IMR-90 (cell line): ENCODE measurements around the gene RNF144A. TPM values are rescaled to one million over a fixed set of nuclear protein-coding genes. Genes with fewer than 3 reads are reported as not detected.

Experiments
- ATAC-seq: fragments of 200-7000 bp; cut with Tn5 transposase; 2 replicates; pipeline ENCODE4 v1.9.1; 2020; ENCODE audit warnings: low read depth, mild to moderate bottlenecking, moderate library complexity
- BruUV-seq: library from RNA; stranded (reverse); fragments of 400-500 nt; replicated peaks from 2 replicates; lab custom pipeline; 2021; lab: Mats Ljungman, UMichigan
- CTCF ChIA-PET: fragments of 300-600 bp; formaldehyde crosslinking; extraction: SDS; loops from one replicate; lab custom pipeline; 2021; ENCODE audit warnings: antibody characterized with exemption; lab: Yijun Ruan, JAX
- POLR2A ChIA-PET: fragments of 300-600 bp; sonication (Branson Sonifier 250); formaldehyde crosslinking; loops from one replicate; lab custom pipeline; 2022; ENCODE audit warnings: antibody characterized with exemption; ENCODE audit not compliant: unreplicated experiment; lab: Charles Lee
- DNase-seq: peaks from one replicate; pipeline ENCODE4 v3.0.0; 2013
- H2AFZ ChIP-seq: replicated peaks from 2 replicates; pipeline ENCODE3; 2013; ENCODE audit warnings: low read length, mild to moderate bottlenecking; ENCODE audit not compliant: poor library complexity
- H2AK5ac ChIP-seq: 2 replicates; pipeline ENCODE4 v1.6.1; 2013; ENCODE audit warnings: low read depth, low read length, inconsistent platforms
- H2AK9ac ChIP-seq: replicated peaks from 2 replicates; pipeline ENCODE3; 2013; ENCODE audit warnings: mild to moderate bottlenecking, low read depth, low read length, moderate library complexity; ENCODE audit not compliant: poor library complexity
- H2BK120ac ChIP-seq: 2 replicates; pipeline ENCODE4 v1.6.1; 2013; ENCODE audit warnings: low read depth, low read length, inconsistent platforms
- H2BK15ac ChIP-seq: 3 replicates; pipeline ENCODE4 v1.6.1; 2013; ENCODE audit warnings: low read depth, low read length, inconsistent platforms
- H2BK20ac ChIP-seq: 2 replicates; pipeline ENCODE4 v1.6.1; 2013; ENCODE audit warnings: low read depth, mild to moderate bottlenecking, inconsistent platforms, low read length, moderate library complexity
- H2BK5ac ChIP-seq: 2 replicates; pipeline ENCODE4 v1.6.1; 2013; ENCODE audit warnings: mild to moderate bottlenecking, low read depth, low read length, inconsistent platforms; ENCODE audit not compliant: poor library complexity, severe bottlenecking
- H3K14ac ChIP-seq: replicated peaks from 2 replicates; pipeline ENCODE4 v1.6.1; 2013; ENCODE audit warnings: low read depth, low read length, inconsistent platforms
- H3K18ac ChIP-seq: 2 replicates; pipeline ENCODE4 v1.6.1; 2013; ENCODE audit warnings: low read depth, low read length, control low read depth
- H3K23ac ChIP-seq: 2 replicates; pipeline ENCODE4 v1.6.1; 2013; ENCODE audit warnings: low read depth, low read length, inconsistent platforms
- H3K27ac ChIP-seq: 2 replicates; pipeline ENCODE4 v1.5.1; 2013; ENCODE audit warnings: mild to moderate bottlenecking, control low read depth, low read length; ENCODE audit not compliant: insufficient read depth
- H3K27me3 ChIP-seq: 2 replicates; pipeline ENCODE4 v1.6.1; 2013; ENCODE audit warnings: low read length; ENCODE audit not compliant: control insufficient read depth, insufficient read depth
- H3K36me3 ChIP-seq: 2 replicates; pipeline ENCODE4 v1.6.1; 2013; ENCODE audit warnings: low read length, mixed read lengths; ENCODE audit not compliant: control insufficient read depth, insufficient read depth
- H3K4ac ChIP-seq: 2 replicates; pipeline ENCODE4 v1.6.1; 2013; ENCODE audit warnings: low read depth, low read length, inconsistent platforms
- H3K4me1 ChIP-seq: 2 replicates; pipeline ENCODE4 v1.6.1; 2013; ENCODE audit warnings: low read length, mixed read lengths; ENCODE audit not compliant: control insufficient read depth, insufficient read depth
- H3K4me2 ChIP-seq: 2 replicates; pipeline ENCODE4 v1.6.1; 2013; ENCODE audit warnings: low read depth, mild to moderate bottlenecking, control low read depth, low read length, moderate library complexity
- H3K4me3 ChIP-seq: 2 replicates; pipeline ENCODE4 v1.5.1; 2013; ENCODE audit warnings: low read depth, mild to moderate bottlenecking, control low read depth, low read length, moderate library complexity; ENCODE audit not compliant: insufficient read depth
- H3K56ac ChIP-seq: 2 replicates; pipeline ENCODE4 v1.6.1; 2013; ENCODE audit warnings: low read length, inconsistent platforms; ENCODE audit not compliant: insufficient read depth; ENCODE audit errors: extremely low read depth
- H3K79me1 ChIP-seq, 2 experiments: 2 replicates each; pipeline ENCODE4 v1.6.1; 2013; ENCODE audit warnings: low read length in 2 of 2, inconsistent platforms in 1 of 2, low read depth in 1 of 2
- H3K9ac ChIP-seq: 2 replicates; pipeline ENCODE4 v1.6.1; 2013; ENCODE audit warnings: low read depth, low read length, control low read depth
- H3K9me1 ChIP-seq: 2 replicates; pipeline ENCODE4 v1.6.1; 2013; ENCODE audit warnings: low read length, inconsistent platforms; ENCODE audit not compliant: insufficient read depth
- H3K9me3 ChIP-seq: 2 replicates; pipeline ENCODE4 v1.6.1; 2013; ENCODE audit warnings: low read length; ENCODE audit not compliant: control insufficient read depth, insufficient read depth
- H4K20me1 ChIP-seq: 2 replicates; pipeline ENCODE4 v1.6.1; 2013; ENCODE audit warnings: low read length, inconsistent platforms; ENCODE audit not compliant: insufficient read depth
- H4K5ac ChIP-seq: 2 replicates; pipeline ENCODE4 v1.6.1; 2013; ENCODE audit warnings: mild to moderate bottlenecking, low read depth, low read length, control low read depth
- H4K8ac ChIP-seq, 2 experiments: 2 replicates each; pipeline ENCODE4 v1.6.1; 2013; ENCODE audit warnings: low read depth in 2 of 2, low read length in 2 of 2, control low read depth in 1 of 2, inconsistent platforms in 1 of 2
- H4K91ac ChIP-seq: 2 replicates; pipeline ENCODE4 v1.6.1; 2013; ENCODE audit warnings: low read depth, low read length, inconsistent platforms; ENCODE audit not compliant: insufficient read depth
- CEBPB ChIP-seq: IDR thresholded peaks from 2 replicates; pipeline ENCODE4 v1.6.1; 2012; ENCODE audit warnings: low read depth, low read length, improper control_type of control experiment
- CHD1 ChIP-seq: IDR thresholded peaks from 2 replicates; pipeline ENCODE4 v1.6.1; 2012; ENCODE audit warnings: low read depth, low read length, improper control_type of control experiment
- CTCF ChIP-seq: conservative IDR thresholded peaks from 2 replicates; pipeline ENCODE4 v1.5.1; 2012; ENCODE audit warnings: mild to moderate bottlenecking, low read depth, low read length, improper control_type of control experiment
- ELK1 ChIP-seq: fragments of 150-350 bp; IDR thresholded peaks from 2 replicates; pipeline ENCODE4 v1.6.1; 2016; ENCODE audit warnings: low read depth, mild to moderate bottlenecking, low read length, moderate library complexity, borderline replicate concordance
- FOS ChIP-seq: fragments of 150-350 bp; IDR thresholded peaks from 2 replicates; pipeline ENCODE4 v1.6.1; 2016; ENCODE audit warnings: low read depth, low read length
- MAFK ChIP-seq: IDR thresholded peaks from 2 replicates; pipeline ENCODE4 v1.6.1; 2012; ENCODE audit warnings: low read depth, low read length, improper control_type of control experiment
- MXI1 ChIP-seq: IDR thresholded peaks from 2 replicates; pipeline ENCODE4 v1.6.1; 2012; ENCODE audit warnings: low read depth, mild to moderate bottlenecking, low read length, moderate library complexity, borderline replicate concordance
- NFE2L2 ChIP-seq: fragments of 150-350 bp; IDR thresholded peaks from 2 replicates; pipeline ENCODE4 v1.6.1; 2016; ENCODE audit warnings: low read depth, mild to moderate bottlenecking, low read length
- POLR2A ChIP-seq: IDR thresholded peaks from 2 replicates; pipeline ENCODE4 v1.6.1; 2012; ENCODE audit warnings: mild to moderate bottlenecking, low read depth, low read length
- RAD21 ChIP-seq: IDR thresholded peaks from 2 replicates; pipeline ENCODE4 v1.6.1; 2012; ENCODE audit warnings: low read length, improper control_type of control experiment
- RCOR1 ChIP-seq: IDR thresholded peaks from 2 replicates; pipeline ENCODE4 v1.6.1; 2012; ENCODE audit warnings: mild to moderate bottlenecking, low read length, improper control_type of control experiment; ENCODE audit not compliant: insufficient replicate concordance
- SMC3 ChIP-seq: fragments of 150-350 bp; IDR thresholded peaks from 2 replicates; pipeline ENCODE4 v1.6.1; 2016; ENCODE audit warnings: low read depth, mild to moderate bottlenecking, antibody characterized with exemption, low read length, moderate library complexity
- USF2 ChIP-seq: fragments of 150-350 bp; IDR thresholded peaks from 2 replicates; pipeline ENCODE4 v1.6.1; 2017; ENCODE audit warnings: mild to moderate bottlenecking, antibody characterized with exemption, low read length, low read depth
- WGBS, 2 experiments: methylation state at CpG; one replicate each; pipeline versions ENCODE4 v1.1.5 to v1.1.7; 2013; ENCODE audit warnings: missing lambda C conversion rate in 2 of 2; ENCODE audit not compliant: insufficient read length in 1 of 2; ENCODE audit errors: extremely low coverage in 2 of 2; 5-methylcytosine and 5-hydroxymethylcytosine counted together
- dilution Hi-C: fragments of 300-500 bp; cut with HindIII; formaldehyde crosslinking; loops from one replicate; pipeline ENCODE4 v1.14.3; 2018; ENCODE audit warnings: low sequenced_read_pairs; ENCODE audit not compliant: unreplicated experiment
- in situ Hi-C: fragments of 300-500 bp; cut with MboI; formaldehyde crosslinking; loops from 3 replicates; pipeline ENCODE4 v1.14.3; 2019; ENCODE audit warnings: low sequenced_read_pairs, inconsistent platforms, mixed read lengths
- intact Hi-C: fragments of 100-400 bp; cut with micrococcal nuclease; formaldehyde crosslinking; loops from 2 replicates; pipeline ENCODE4 v1.10.0; 2022
- polyA plus RNA-seq, 3 experiments: library from polyadenylated mRNA; depleted of rRNA; stranded (reverse); fragments of >200 nt; gene quantifications; 2 replicates each; pipeline ENCODE4 v1.2.3, GENCODE V29; 2012; ENCODE audit warnings: low replicate concordance in 1 of 3
- total RNA-seq: library from RNA; depleted of rRNA; stranded (reverse); fragments of >200 nt; gene quantifications from 2 replicates; pipeline ENCODE4 v1.2.3, GENCODE V29; 2012

RNF144A gene
- total and polyA plus RNA-seq, 2 of the 4 experiments (the other 2 are of a cell fraction) = 0.18 to 0.26 TPM

GRCh38 chr2:7073901-7074300 is 156.7 kb downstream of the RNF144A start:
- H3K36me3 ChIP-seq = no peaks in the 10 kb centered on the region
- no peak overlapping the region for H2BK20ac ChIP-seq
- H3K4me3 ChIP-seq = no peak overlapping the region
- no peak for TF ChIP-seq USF2
- TF ChIP-seq MXI1 = no peak
- no peak for TF ChIP-seq NFE2L2
- TF ChIP-seq CHD1 = no peak
- no peak for TF ChIP-seq RCOR1
- TF ChIP-seq RAD21 = no peak
- no peak for TF ChIP-seq CTCF
- no peak for TF ChIP-seq CEBPB
- no peak for TF ChIP-seq ELK1
- no peak for TF ChIP-seq FOS
- TF ChIP-seq POLR2A = no peak
- TF ChIP-seq SMC3 = no peak
- TF ChIP-seq MAFK = no peak
- no peak overlapping the region for H2AK5ac ChIP-seq
- H3K9me1 ChIP-seq = no peaks in the 10 kb centered on the region
- no peak overlapping the region for H3K18ac ChIP-seq
- dilution Hi-C loops = no loop called here
- no peaks in the 10 kb centered on the region for H3K9me3 ChIP-seq
- H3K4me2 ChIP-seq = no peak overlapping the region
- intact Hi-C loops = no loop called here
- H3K27ac ChIP-seq = no peak overlapping the region
- no peak overlapping the region for H3K4ac ChIP-seq
- 15% methylated on average over 2 of the region's 3 CpGs; no CpG with 5 or more reads in 1 of the 2 experiments for WGBS, 2 experiments
- H3K9ac ChIP-seq = no peak overlapping the region
- no peak overlapping the region for H3K14ac ChIP-seq
- no TSS peak for BruUV-seq
- in situ Hi-C loops = no loop called here
- H3K79me1 ChIP-seq = no peaks in the 10 kb centered on the region
- no peak for ATAC-seq
- H3K27me3 ChIP-seq = no peaks in the 10 kb centered on the region
- POLR2A ChIA-PET = no interaction called here
- H2AK9ac ChIP-seq = no peak overlapping the region
- H3K4me1 ChIP-seq = no peaks in the 10 kb centered on the region
- H2AFZ ChIP-seq = no peak overlapping the region
- no peak overlapping the region for H2BK15ac ChIP-seq
- CTCF ChIA-PET = no interaction called here
- H3K23ac ChIP-seq = no peak overlapping the region
- no peaks in the 10 kb centered on the region for H4K20me1 ChIP-seq
- H4K91ac ChIP-seq = no peak overlapping the region
- no peak overlapping the region for H2BK5ac ChIP-seq
- DNase-seq = no peak
- H4K5ac ChIP-seq = no peak overlapping the region
- H4K8ac ChIP-seq = no peak overlapping the region
- no peak overlapping the region for H3K56ac ChIP-seq
- no peak overlapping the region for H2BK120ac ChIP-seq
